OCI-LY3 (cell line): ENCODE measurements around the gene SHISA8.

Source experiments
- CTCF ChIP-seq: fragments of 200-600, 300-600 bp; sonication (generic); IDR thresholded peaks from 2 replicates; pipeline ENCODE4 v1.5.1; 2014; ENCODE audit warnings: antibody characterized with exemption, low read length, low read depth
- EZH2phosphoT487 ChIP-seq: fragments of 200-600 bp; shearing (Covaris generic); IDR thresholded peaks from 2 replicates; pipeline ENCODE4 v1.6.1; 2018; ENCODE audit warnings: antibody characterized with exemption, mixed run types, low read depth

GRCh38 chr22:41922328-41922727 lies 7.5 kb upstream of the SHISA8 start:
- no peak for TF ChIP-seq CTCF
- no peak for TF ChIP-seq EZH2phosphoT487
